GM18507 (cell line): Measurements from ENCODE around the gene IGLL5.
A peak's percentile ranks its signal among the peaks of the same experiment; 100 is the strongest.

Source experiments
- DNase-seq: peaks from one replicate; pipeline ENCODE4 v3.0.0; 2011; ENCODE audit warnings: low read depth; ENCODE audit not compliant: insufficient read length; ENCODE audit errors: extremely low spot score
- FAIRE-seq: peaks from 2 replicates; lab custom pipeline; 2011; peaks lifted over from hg19 to GRCh38; lab: Jason Lieb, UNC

Gene IGLL5

DNA sequence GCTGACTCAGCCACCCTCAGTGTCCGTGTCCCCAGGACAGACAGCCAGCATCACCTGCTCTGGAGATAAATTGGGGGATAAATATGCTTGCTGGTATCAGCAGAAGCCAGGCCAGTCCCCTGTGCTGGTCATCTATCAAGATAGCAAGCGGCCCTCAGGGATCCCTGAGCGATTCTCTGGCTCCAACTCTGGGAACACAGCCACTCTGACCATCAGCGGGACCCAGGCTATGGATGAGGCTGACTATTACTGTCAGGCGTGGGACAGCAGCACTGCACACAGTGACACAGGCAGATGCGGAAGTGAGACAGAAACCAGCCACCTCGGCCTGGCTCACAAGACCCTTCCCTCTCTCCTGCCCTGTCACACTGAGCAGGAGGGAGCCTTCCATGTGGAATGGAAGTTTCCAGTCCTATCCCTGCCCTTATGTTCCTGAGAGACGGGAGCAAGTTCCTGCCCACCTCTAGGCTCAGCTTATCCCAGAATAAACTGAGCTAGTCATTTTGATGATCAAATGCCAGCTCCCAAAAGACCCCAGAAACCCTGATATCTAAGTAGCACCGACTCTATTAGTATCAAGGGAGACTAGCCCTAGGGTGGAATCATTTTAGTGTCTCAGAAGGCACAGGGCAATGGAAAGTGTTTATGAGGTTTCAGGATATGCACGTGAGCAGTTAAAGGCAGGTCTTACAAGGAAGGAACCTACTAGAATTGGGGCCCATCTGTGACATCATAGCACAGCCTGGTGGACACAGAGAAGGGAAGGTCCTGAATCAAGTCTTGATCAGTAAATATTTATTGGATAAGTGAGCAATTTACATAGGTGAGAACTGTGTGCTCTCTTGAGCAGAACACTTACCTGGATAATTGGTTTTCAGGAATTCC is 6.3 kb upstream of the IGLL5 start:
- no peak for DNase-seq
- FAIRE-seq: peak; percentile 79

DNA sequence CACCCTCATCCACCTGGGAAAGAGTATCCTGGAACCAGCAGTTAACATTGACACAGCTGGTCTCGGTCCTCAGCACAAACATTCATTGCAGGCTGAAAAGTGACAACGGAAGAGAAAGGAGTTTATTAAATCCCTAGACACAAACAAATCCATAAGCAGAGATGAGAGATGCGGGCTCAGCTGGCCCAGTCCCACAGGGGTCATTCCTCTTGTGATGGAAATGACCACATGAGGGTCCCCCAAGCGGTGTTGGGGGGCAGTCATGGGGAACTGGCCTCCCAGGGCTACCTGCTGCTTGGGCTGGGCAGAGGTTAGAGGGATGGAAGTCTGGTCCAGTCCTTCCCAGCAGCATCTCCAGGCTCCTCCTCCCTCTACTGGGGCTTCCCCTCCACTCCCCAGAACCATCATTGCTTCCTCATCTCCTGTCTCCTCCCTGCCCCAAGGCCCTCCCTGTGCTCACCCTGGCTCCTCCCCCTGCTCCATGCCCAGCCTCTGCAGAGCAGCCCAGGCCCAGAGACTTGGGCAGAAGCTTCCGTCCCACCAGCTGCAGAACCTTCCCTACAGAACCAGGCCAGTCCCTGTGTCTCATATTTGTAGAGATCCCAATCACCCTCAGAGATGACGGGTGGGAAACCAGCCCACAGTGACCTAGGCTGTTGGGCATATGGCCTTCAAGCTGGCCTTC is 5.4 kb upstream of the IGLL5 start:
- FAIRE-seq: peak; percentile 80

DNA sequence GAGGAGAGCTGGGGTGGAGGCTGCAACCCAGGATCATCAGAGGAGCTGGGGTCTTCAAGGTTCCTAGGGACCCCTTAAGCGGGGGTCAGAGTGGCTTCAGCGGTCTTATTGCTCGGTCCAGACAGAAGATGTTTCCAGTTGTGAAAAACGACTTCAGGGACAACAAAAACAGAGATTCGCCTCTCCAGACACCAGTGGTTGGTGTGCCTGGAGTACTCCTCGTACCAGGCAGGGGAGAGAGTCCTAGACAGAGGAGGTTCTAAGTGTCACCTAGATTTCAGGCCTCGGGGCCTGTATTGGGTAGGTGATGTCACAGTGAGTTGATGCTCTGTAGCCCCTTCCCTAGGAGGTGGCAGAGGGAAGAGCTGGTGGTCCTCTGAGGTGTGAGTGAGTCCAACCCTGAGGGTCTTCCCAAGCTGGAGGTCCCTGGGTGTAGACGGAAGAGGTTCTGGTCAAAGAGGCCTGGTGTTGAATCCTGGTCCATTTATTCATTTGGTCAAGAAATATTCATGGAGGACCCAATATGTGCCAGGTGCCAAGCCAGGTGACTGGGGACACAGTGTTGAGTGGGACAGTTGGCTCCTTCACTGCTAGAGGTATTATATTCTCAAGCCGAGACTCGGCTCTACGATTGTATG is 4.4 kb upstream of the IGLL5 start:
- DNase-seq: no peak
- no peak for FAIRE-seq

More for the DNA sequence above, 5.4 kb upstream of the IGLL5 start:
- no peak for DNase-seq

DNA sequence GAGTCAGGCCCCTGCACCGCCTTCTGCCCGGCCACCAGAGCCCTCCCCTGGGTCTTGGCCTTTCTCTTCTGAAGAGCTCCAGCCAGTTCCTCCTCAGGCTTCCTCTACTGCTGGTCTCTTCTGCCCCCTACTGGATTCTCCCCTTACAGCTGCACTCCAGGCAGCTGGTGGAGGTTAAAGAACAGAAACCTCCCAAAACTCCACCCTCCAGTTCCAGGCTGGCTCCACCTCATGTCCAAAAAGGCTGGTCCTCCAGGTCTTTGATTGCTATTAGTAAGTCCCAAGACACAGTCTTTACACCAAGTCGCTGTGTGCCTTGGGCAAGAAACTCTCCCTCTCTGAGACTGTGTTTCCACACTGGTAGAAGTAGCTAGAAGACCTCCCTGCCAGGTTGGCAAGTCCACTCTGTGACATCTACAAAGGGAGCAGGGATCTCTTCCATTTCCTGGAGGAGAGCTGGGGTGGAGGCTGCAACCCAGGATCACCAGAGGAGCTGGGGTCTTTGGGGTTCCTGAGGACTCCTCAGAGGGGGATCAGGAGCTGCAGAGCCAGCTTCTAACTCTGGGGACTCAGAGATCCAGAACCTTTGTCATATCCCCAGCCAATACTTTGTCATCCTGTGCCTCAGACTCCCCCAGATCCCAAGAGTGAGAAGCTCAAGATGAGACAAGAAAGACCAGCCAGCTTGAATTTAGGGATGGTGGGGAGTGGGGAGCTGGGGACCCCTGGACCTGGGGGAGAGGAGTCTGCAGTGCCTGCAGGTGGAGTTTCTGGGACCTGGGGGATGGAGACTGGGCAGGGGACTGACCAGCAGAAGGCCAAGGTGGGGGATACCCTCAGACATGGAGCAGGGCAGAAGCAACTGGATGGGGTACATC is 3.4 kb upstream of the IGLL5 start:
- peak; percentile 66 for FAIRE-seq
- DNase-seq: peak; percentile 57

DNA sequence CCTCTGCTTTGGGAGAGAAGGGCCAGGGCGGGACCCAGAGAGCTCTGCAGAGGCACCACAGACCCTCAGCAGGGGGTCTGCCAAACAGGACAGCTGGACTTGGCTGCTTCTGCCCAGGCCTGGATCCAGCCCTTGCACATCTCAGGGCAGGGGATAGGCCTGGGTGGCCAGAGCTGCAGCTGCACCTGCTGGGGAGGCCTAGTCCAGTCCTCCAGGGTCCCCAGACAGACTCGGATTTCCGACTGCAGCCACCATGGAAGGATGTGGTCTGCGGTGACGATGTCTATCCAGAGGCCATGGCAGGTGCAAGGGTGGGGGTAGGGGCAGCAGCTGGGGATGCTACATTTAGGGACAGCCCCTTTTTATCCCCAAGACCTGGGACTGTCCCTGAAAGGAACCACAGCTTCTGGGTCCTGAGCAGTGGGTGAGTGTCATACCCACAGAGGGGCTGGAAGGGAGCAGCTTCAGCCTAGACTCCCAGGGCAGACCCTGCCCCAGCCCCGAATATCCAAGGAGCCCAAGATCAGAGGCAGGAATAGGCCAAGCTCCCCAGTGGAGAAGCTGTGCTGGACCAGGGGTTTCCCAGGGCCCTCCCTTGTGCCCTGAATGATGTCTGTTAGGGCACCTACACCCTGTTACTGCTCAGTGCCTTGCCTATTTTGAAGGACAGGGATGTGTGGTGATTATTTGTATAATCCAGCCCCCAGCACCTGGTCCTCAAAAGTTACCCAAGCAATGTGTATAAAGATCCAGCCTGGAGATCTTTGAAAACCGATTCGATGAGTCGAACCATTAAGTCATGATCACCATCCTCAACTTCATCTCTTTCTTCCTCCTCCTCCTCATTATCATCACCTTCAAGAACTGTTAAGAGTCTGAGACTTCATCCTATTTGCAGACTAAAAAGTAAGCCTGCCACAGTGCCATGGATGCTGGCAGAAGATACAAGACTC is 2.5 kb upstream of the IGLL5 start:
- DNase-seq: peak; percentile 64
- FAIRE-seq: peak; percentile 94

DNA sequence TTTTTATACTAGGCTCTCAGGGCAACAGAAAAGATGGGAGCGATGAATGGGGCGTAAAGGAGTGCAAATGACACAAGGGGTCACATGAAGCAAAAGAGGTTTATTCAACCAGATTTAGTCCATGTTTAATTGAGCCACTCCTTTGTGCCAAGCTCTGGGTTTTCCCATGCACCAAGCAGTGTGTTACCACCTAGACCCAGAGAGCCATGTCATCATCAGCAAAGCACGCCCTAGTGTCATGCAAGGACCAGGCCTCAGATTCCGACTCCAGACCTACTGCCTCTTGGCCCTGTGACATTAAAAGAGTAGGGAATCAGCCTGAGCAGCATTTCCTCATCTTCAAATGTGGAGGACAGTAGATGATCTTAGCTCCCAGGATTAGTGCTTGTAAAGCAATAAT is 1.1 kb upstream of the IGLL5 start:
- FAIRE-seq: no peak
- DNase-seq: no peak

DNA sequence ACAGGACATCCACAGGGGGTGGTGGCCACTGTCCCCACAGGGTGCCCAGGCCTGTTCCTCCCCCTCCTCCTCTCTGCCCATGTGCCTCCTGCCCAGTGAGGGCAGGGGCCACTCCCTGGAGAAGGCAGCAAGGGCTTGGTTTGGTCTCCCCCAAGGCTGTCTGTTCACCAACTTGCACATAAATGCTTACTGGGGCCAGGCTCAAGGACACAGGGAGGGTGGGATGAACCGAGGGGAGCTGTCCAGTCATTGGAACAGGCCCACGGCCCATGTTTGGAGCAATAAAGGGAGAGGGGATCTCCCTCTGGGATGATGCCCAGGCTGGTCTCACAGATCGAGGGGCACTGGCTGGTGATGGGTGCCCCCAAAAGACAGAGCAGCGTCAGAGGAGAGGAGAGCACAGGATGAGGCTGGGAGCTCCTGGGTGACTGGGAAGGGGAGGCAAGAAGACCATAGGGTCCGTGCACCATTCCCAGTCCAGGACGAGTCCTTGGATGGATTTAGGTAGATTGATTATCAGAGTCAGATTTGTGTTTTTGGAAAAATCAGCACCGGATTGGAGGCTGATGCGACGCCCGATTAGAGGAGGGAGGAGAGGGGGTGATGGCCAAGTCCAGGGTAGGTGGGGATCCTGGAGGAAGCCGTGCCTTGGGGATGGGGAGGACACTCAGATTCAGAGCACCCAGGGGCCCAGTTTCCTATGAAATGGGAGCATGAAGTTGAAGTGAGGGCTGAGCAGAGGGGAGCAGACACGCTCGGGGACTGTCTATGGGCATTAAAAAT is 1.1 kb downstream of the IGLL5 start:
- DNase-seq (no peak), FAIRE-seq (no peak)

DNA sequence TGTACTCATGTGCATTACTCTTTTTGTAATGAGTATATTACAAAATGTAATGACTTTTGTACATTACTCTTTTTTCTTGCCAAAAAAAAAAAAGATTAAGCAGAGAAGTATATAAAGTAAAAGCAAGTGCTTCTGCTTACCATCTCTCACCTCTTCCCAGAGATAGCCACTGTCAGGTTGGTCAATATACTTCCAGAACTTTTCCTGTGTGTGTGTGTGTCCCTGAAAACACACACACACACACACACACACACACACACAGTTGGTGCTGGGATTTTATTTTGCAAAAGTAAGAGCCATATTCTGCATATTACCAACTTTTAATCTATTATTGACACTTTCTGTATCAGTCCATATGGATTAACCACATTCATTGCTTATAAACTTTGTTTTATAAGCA is 2.5 kb downstream of the IGLL5 start:
- FAIRE-seq: no peak
- DNase-seq: no peak

DNA sequence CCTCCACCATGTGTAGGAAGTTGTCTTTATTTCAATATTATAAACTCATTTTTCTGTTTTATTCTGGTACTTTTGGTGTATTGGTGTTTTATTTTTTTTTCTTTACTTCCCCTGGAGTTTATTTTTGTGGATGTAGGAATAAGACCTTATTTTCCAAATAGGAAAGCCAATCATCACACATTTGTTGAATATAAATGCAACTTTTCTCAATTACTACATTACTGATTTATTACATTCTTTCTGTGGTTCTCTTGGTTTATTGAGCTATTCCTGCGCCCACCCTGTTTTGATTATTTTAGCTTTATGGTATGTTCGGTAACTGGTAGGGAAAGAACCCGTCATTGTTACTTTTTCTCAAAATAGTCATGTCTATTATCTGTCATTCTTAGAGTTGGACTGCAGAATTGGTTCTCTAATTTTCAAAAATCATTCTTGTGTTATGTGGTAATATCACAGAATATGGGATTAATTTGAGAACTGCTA is 3.6 kb downstream of the IGLL5 start:
- no peak for FAIRE-seq

DNA sequence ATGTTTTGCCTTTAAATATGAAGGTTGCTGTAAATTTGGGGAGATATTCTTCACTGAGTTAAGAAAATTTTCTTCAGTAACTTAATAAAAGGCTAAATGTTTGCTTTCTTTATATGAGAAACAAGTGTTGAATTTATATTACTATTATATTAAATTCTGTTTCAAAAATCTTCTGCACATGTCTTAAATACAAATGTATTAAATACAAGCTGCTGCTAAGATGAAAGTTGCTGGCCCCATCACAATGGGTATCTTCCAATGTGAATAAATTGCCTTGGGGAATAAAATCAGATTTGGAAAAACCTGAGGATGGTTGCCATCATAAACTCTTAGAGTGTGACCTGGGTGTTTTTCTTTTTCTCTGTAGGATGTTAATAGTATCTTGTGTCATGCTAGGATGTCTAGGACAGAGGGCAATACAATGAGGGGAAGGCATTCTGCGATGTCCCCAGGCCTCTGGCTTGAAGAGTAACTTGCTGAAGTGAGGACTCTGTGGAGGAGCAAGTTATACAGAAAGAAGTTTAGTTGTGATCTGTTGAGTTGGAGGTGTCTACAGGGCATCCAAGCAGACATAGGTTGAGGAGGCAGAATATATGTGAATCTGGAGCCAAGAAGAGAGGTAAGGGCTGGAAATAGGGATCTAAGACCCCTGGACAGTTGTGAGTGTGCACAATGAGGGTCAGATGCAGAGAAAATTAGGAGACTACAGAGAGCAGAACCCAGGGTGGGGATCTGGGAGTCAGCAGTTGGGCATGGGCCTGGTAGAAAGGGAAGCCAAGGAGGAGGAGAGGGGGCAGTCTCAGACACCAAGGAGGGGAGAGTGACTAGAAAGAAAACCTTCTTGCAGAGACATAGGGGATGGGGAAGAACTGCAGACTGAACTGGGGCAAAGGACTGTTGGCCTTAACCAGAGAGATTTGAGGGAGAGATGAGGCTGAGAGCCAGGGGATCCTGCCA is 4.8 kb downstream of the IGLL5 start:
- FAIRE-seq: no peak
- no peak for DNase-seq

More for the DNA sequence above, 3.6 kb downstream of the IGLL5 start:
- no peak for DNase-seq

DNA sequence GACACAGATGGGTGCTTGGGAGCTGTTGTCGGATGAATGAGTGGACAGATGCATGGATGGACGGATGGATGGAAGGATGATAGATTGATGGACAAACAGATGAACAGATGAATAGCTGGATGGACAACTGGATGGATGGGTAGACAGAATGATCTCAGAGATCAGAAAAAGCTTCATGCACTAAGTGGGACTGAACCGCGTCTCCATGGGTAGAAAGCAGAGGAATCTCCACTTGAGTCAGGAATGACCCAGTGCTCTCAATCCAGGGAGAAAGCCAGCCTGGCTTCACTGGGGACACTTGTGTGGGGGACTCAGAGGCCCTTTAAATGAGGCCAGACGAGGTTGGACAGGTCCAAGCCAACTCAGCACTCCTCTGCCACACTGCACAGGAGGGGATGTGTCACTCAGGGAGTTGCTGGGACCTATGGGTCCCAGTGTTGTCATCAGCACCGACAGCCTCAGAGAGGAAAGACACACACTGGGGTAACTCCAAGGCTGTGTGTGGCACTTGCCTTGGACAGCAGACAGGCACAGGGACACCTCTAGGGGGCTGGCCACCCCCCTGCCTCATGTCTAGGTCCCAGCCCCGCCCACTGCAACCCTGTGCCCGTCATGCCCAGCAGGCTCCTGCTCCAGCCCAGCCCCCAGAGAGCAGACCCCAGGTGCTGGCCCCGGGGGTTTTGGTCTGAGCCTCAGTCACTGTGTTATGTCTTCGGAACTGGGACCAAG is 5.6 kb downstream of the IGLL5 start:
- no peak for FAIRE-seq
- no peak for DNase-seq

DNA sequence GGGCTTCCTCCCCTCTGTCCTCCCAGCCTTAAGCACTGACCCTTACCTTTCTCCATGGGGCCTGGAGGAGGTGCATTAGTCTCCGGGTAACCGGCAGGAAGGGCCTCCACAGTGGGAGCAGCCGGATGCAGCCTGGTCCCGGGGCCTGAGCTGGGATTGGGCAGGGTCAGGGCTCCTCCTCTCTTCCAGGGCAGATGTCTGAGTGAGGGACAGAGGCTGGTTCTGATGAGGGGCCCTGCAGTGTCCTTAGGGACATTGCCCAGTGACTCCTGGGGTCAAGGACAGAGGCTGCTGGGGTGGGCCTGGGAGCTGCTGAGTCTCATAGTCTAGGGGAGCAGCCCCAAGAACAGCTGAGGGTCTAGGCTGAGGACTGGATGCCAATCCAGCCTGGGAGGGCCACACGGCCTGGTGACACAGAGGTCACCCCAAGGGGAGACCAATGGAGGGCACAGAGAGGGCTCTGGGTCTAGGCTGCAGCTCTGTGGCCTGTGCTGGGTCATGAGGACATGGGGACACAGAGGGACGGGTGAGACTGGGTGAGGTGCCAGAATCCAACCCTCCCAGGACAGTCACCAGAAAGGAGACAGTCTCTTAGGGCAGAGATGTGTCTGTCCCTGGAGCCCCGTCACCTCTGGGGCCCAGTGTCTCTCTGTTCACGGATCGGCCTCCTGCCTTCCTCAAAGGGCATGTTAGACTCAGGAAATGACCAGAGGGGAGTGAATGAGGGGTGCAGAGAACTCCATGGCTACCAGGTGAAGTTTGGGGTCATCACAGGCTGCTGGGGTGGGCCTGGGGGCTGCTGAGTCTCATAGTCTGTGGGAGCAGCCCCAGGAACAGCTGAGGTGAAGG is 6.5 kb downstream of the IGLL5 start:
- DNase-seq (no peak), FAIRE-seq (no peak)

DNA sequence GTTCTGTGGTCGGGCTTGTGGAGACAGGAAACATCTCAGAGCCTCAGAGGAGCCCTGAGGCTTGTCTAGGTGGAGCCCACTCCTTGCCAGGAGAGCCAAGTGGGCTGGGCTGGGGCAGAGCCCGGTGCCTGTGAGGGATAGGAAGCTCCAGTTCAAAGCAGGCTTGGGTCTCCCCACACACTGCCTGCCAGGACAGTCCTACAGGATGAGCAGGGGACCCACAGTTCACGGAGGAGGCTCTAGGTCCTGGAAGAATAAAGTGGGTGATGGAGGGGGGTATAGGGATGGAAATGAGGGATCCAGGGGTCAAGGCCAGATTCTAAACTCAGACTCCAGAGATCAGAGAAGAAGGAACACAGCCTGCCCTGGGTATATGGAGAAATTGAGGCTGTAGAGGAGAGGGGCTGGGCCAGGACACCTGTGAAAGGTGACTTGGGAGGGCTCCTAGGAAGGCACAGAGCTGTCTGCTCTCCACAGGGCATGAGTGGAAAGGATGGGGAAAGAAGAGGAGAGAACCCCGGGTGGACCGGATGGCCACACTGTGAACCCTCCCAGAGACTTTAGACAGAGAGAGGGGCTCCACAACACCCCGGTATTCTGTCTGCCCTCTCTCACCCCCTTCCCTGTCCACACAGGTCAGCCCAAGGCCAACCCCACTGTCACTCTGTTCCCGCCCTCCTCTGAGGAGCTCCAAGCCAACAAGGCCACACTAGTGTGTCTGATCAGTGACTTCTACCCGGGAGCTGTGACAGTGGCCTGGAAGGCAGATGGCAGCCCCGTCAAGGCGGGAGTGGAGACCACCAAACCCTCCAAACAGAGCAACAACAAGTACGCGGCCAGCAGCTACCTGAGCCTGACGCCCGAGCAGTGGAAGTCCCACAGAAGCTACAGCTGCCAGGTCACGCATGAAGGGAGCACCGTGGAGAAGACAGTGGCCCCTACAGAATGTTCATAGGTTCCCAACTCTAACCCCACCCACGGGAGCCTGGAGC is 7.4 kb downstream of the IGLL5 start:
- DNase-seq (no peak), FAIRE-seq (no peak)
